PFSK-1 (cell line): Measurements from ENCODE around the gene EXOSC2.

Experiments
- FOXP2 ChIP-seq: optimal IDR thresholded peaks from 2 replicates; pipeline ENCODE3; 2011; ENCODE audit warnings: borderline replicate concordance, control low read depth, inconsistent platforms; ENCODE audit not compliant: insufficient read depth; ENCODE audit errors: extremely low read length, extremely low read depth
- POLR2AphosphoS5 ChIP-seq: IDR thresholded peaks from 2 replicates; pipeline ENCODE4 v1.6.1; 2012; ENCODE audit warnings: low read depth, mild to moderate bottlenecking, control low read depth, low read length, moderate library complexity
- SIN3A ChIP-seq: IDR thresholded peaks from 2 replicates; pipeline ENCODE4 v1.6.1; 2012; ENCODE audit warnings: mild to moderate bottlenecking, low read length, moderate library complexity, borderline replicate concordance; ENCODE audit not compliant: insufficient read depth
- TAF1 ChIP-seq: IDR thresholded peaks from 2 replicates; pipeline ENCODE4 v1.6.1; 2012; ENCODE audit warnings: low read length, control low read depth, borderline replicate concordance; ENCODE audit not compliant: insufficient read depth
- TF ChIP-seq, protein P1 (sequence below), 2 experiments: IDR thresholded peaks; 2 replicates each; pipeline versions ENCODE4 v1.6.1 to v1.8.0; 2011 to 2012; ENCODE audit warnings: low read depth in 2 of 2, low read length in 2 of 2, control low read depth in 1 of 2, inconsistent platforms in 1 of 2, mild to moderate bottlenecking in 1 of 2, moderate library complexity in 1 of 2; ENCODE audit not compliant: insufficient read depth in 1 of 2

EXOSC2 gene

DNA sequence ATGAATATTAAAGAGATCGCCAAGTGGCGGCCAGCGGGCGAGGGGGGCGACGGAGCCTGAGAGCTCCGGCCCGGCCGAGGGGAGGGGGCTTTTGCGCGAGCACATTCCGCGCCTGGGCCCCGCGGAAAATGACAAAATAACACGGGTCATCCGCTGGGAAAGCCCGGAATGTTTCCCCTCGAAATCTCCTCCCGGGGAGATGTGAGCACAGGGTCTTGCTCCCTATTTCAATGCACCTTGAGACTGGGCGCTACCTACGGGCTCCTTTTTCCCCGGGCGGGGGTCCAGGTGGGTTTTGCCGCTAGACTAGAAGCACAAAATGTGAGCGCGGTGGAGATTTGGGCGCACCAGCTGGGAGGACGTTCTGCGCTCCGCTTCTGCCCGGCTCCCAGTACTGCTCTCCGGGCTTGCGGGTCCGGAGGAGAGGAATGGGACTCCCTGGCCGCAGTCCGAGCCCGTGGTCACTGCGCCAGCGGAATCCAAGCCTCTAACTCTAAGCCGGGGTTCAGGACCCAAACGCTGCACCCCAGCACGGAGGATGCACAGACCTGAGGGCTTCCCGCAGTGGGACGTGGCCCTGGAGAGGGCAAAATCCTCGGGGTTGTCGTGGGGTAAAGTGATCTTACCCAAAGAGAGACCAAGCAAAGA lies 32.0 kb upstream of the EXOSC2 start:
- no peak for TF ChIP-seq TAF1
- TF ChIP-seq SIN3A = no peak
- no peak for TF ChIP-seq FOXP2
- TF ChIP-seq POLR2AphosphoS5 = no peak
- TF ChIP-seq, protein P1, sequence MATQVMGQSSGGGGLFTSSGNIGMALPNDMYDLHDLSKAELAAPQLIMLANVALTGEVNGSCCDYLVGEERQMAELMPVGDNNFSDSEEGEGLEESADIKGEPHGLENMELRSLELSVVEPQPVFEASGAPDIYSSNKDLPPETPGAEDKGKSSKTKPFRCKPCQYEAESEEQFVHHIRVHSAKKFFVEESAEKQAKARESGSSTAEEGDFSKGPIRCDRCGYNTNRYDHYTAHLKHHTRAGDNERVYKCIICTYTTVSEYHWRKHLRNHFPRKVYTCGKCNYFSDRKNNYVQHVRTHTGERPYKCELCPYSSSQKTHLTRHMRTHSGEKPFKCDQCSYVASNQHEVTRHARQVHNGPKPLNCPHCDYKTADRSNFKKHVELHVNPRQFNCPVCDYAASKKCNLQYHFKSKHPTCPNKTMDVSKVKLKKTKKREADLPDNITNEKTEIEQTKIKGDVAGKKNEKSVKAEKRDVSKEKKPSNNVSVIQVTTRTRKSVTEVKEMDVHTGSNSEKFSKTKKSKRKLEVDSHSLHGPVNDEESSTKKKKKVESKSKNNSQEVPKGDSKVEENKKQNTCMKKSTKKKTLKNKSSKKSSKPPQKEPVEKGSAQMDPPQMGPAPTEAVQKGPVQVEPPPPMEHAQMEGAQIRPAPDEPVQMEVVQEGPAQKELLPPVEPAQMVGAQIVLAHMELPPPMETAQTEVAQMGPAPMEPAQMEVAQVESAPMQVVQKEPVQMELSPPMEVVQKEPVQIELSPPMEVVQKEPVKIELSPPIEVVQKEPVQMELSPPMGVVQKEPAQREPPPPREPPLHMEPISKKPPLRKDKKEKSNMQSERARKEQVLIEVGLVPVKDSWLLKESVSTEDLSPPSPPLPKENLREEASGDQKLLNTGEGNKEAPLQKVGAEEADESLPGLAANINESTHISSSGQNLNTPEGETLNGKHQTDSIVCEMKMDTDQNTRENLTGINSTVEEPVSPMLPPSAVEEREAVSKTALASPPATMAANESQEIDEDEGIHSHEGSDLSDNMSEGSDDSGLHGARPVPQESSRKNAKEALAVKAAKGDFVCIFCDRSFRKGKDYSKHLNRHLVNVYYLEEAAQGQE (IDR thresholded peaks at IDR 0.05; ENCODE audit: insufficient read depth in 1 of 2, low read depth in 2 of 2, low read length in 2 of 2) = no peak

DNA sequence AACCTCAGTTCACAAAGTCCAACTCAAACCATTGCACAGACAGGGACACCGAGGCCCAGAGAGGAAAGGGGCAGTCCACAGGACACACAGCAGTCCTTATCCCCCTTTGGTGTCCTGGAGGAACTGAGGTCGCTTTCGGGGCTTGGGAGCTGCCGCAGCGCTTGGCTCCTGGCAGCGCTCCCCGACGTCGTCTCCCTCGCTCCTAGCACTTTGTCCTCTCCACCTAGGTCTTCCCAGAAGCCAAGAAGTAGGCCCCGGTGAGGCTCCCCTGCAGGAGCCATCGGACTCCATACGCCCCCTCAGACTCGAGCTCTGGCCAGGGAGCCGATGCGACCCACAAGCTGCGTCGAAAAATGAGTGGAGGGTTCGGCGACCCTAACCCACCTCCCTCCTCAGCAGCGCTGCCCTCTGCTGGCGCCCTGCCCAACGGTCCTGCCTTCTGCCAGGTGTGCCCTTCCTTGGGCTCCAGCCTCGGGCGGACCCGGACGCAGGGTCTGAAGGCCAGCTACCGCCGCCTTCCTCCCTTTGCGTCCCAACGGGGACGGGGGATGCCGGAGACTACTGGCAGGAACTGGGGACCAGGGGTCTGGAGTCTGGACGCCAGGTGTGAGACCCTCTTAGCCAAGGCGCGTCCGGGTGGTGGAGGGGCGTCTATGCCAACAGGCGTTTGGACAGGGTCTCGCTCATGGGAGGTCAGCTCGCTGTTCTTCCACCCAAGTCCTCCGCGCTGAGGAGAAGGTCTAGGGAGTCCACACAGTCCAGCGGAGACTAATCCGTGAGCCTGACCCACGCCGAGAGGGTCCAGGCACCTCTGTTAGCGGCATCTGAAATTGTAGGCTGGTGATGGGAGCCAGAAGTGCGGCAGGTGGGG lies 31.2 kb upstream of the EXOSC2 start:
- TF ChIP-seq, protein P1 (IDR thresholded peaks at IDR 0.05; ENCODE audit: insufficient read depth in 1 of 2, low read depth in 2 of 2, low read length in 2 of 2) = no peak
- TF ChIP-seq SIN3A (no peak), FOXP2 (no peak), TAF1 (no peak)

DNA sequence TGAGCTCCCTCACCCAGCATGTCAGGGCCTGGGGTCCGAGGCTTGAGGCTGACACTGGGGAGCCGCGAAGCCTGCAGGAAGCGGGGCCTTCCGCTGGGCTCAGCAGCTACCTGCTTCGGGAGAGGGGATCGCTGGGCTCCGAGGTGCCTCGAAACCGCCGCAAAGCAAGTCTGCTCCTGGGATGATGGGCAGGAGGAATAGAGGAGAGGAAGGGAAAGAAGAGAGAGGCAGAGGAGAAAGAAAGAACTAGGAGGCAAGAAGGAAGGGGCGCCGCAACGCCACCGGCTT lies 30.7 kb upstream of the EXOSC2 start:
- TF ChIP-seq SIN3A (no peak), POLR2AphosphoS5 (no peak), TAF1 (no peak), FOXP2 (no peak)
- TF ChIP-seq, protein P1 (IDR thresholded peaks at IDR 0.05; ENCODE audit: insufficient read depth in 1 of 2, low read depth in 2 of 2, low read length in 2 of 2) = no peak

DNA sequence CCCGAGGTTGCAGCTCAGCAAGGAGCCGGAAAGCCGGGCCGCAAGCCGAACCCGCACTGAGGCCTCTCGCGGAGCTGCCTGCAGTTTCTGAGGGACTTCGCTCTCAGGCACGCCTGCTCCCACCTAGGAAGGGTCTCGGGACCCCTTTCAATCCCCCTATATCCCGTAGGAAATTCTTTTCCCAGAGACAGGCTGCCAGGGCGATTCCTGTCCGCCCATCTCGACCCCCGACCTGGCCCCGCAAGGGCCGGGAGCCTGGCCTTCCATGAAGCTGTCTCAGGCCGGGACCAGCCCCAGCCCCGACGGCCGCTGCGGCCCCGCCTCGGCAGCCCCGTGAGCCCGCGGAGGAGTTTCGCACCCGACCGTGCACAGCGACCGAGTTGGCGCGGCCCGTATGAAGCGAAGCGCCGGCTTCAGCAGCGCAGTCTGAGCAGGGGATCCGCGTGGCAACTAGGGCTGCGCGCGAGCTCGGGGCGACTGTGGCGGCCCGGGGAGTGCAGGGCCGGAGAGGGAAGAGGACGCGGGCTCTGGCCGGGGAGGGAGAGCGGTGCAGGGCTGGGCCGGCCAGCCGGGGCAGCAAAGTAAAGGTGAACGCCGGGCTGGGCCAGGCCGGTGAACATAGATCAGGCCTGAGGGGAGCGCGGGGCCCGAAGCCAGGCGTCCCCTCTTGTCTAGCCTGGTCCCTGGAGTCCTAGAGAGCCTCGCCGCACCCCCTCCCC lies 30.2 kb upstream of the EXOSC2 start:
- TF ChIP-seq TAF1 = no peak
- TF ChIP-seq, protein P1 (IDR thresholded peaks at IDR 0.05; ENCODE audit: insufficient read depth in 1 of 2, low read depth in 2 of 2, low read length in 2 of 2) = no peak
- no peak for TF ChIP-seq SIN3A
- TF ChIP-seq POLR2AphosphoS5 = no peak
- no peak for TF ChIP-seq FOXP2
